ENCODE measurements around the gene MKS1.
A peak's percentile ranks its signal among the peaks of the same experiment; 100 is the strongest.

The MKS1 gene

DNA sequence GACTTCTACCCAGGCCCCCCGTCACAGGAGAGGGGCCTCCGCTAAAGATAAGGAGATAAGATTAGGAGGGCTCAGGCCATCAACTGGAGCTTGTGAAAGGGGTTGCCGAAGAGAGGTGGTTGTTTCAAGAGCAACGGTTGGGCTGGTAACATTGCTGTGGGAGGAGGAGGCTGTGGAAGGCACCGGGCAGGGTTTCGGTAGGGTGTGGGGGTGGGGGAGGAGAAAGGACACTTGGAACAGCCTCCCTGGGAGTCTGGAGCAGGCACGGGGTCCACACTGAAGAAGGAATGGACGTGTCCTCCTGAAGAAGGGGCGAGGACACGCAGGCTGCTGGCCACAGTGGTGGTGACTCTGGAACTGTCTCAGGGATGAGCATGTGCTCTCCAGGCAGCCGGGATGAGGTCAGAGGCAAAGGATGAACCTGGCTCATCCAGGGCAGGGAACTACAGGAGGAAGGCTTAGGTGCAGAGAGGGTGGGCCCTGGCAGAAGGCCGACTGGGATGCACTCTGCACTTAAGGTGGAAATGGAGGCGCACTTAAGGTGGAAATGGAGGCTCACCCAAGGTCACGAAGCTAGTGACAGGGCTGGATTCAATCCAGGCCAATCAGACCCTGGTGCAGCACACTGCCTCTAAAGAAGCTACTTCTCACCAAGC is 27.7 kb downstream of the MKS1 start:
- TF ChIP-seq, protein P1, sequence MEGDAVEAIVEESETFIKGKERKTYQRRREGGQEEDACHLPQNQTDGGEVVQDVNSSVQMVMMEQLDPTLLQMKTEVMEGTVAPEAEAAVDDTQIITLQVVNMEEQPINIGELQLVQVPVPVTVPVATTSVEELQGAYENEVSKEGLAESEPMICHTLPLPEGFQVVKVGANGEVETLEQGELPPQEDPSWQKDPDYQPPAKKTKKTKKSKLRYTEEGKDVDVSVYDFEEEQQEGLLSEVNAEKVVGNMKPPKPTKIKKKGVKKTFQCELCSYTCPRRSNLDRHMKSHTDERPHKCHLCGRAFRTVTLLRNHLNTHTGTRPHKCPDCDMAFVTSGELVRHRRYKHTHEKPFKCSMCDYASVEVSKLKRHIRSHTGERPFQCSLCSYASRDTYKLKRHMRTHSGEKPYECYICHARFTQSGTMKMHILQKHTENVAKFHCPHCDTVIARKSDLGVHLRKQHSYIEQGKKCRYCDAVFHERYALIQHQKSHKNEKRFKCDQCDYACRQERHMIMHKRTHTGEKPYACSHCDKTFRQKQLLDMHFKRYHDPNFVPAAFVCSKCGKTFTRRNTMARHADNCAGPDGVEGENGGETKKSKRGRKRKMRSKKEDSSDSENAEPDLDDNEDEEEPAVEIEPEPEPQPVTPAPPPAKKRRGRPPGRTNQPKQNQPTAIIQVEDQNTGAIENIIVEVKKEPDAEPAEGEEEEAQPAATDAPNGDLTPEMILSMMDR (IDR thresholded peaks at IDR 0.05; ENCODE audit: low read depth, low read length) = no peak
- DNase-seq (ENCODE audit: extremely low read depth, low read depth) = no peak

DNA sequence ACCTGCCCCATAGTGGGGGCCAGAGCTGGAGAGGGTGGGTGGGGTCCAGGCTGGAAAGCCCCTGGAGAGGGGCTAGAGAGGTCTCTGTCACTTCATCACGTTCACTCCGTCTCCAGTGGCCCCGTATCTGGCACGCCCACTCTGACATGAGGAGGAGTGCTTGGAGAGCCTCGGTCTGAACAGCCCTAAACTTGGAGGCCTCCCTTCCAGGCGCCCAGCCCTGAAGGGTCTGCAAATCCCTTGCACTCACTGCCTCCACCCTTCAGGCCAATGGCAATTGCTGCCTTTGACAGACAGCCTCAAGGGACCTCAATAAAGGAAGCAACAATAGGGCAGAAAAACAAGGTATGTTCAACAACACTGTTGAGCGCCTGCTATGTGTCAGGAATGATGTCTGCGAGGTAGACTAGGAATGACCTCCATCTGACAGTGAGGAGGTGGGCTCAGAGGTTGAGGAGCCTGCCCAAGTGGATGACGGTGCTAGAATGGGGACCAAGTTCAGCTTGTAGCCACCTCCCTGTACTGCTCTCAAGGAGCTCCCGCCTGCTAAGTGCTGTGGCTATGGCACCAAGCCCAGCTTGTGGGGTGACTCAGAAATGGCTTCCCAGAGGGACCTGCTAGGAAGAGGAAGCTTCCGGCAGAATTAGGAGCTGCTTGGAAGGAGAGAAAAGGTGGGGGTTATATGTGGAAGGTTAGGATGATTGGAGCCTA is 29.5 kb downstream of the MKS1 start:
- TF ChIP-seq, protein P1 (IDR thresholded peaks at IDR 0.05; ENCODE audit: low read depth, low read length) = no peak
- peak; percentile 14 for DNase-seq (ENCODE audit: extremely low read depth, low read depth)

DNA sequence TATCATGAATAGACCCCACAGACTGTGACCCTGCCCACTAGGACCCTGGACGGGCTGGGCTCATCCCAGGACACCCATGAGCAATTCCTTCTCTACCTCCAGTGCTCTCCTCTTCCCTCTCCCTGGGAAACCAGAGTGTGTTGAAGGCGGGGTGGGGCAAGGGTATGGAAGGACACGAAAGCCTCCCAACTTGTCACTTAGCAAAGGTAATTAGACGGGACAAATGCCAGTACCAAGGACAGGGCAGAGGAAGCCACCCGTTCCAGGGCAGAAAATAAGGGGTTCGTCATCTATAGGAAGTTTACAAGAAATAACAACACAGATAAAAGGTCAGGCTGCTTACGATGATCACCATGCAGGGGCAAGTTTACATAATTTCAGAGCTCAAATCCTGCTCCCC is 31.4 kb downstream of the MKS1 start:
- TF ChIP-seq, protein P1 (IDR thresholded peaks at IDR 0.05; ENCODE audit: low read depth, low read length) = no peak
- DNase-seq (ENCODE audit: extremely low read depth, low read depth) = no peak

DNA sequence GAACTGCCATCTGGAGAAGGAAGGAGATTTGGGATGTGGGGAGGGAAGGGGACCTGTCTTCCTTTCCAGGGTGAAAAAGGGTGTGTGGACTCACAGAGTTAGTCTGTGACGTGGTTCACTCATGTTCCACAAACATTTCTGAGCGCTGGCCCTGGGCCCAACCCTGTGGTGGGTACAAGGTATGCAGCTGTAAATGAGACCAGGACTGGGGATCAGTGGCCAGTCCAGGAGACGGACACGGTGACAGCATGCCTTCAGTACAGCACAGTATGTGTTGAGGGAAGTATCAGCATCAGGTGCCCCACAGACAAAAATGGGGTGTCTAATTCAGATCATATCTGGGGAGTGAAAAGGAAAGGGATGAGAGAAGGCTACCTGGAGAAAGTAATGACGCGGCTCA is 32.0 kb downstream of the MKS1 start:
- TF ChIP-seq, protein P1 (IDR thresholded peaks at IDR 0.05; ENCODE audit: low read depth, low read length) = no peak
- no peak for DNase-seq (ENCODE audit: extremely low read depth, low read depth)

DNA sequence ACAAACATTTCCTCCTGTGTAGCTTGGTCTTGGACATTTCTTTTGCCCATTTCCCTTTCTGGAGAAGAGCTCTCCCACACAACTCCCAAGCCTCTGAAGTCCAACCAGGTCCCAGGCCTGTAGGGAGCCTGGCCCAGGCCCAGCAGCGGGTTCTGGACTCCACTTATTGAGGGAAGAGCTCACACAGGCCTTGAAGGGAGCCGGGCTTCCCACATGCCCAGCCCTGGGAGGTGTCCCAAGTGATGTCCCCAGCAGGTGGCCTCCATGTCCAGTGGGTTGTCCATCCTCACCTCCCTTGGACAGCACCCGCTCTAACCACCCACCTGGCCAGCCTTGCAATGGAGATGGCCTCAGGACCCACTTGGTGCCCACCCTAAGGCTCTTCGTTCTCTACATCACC is 32.5 kb downstream of the MKS1 start:
- no peak for DNase-seq (ENCODE audit: extremely low read depth, low read depth)
- TF ChIP-seq, protein P1 (IDR thresholded peaks at IDR 0.05; ENCODE audit: low read depth, low read length) = no peak

DNA sequence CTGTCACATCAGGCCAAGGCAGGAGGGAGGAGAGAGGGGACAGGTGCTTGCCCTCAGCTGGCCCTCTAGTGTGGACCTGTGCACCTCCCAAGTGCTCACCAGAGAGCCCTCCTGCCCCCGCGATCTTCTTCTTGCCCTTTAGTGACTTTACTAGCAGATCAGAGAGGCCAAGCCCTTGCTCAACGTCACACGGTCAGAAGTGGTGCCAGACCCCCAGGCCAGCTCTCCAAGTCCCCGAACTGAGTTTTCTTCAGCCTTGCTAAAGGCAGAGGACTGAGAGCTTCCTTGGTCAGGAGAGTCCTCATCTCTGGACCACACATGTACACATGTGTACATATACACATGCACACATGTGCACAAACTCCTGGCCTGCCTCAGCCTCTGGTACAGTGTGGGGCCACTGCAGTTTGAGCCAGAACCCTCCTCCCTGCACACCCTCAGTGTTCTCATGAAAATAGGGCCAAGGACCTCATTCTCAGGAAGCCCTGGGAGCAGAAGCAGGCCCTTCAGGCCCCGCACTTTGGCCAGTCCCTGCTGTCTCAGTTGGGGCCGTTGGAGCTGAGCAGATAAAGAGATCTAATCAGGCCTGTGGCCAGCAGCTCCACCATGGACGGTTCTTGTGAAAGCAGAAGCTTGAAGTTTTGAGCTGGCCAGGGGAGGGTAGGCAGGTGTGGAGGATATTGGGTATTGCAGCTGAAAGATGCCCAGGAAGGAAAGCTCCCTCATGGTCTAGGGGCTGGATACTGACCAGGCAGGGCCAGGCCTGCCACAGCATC is 33.9 kb downstream of the MKS1 start:
- TF ChIP-seq, protein P1 (IDR thresholded peaks at IDR 0.05; ENCODE audit: low read depth, low read length) = no peak
- DNase-seq (ENCODE audit: extremely low read depth, low read depth) = no peak

Data from AG09319 (cell line).